HFFc6 (cell line): ENCODE data around the gene METTL23. TPM values are rescaled to one million over a fixed set of nuclear protein-coding genes. Genes with fewer than 3 reads are reported as not detected.

Experiments used
- DNase-seq: peaks from one replicate; pipeline ENCODE4 v3.0.0-alpha.2; 2018
- H3K27ac Mint-ChIP-seq: 2 replicates; pipeline ENCODE4 v1.8.0; 2020; ENCODE audit warnings: mild to moderate bottlenecking, mixed read lengths
- H3K27me3 Mint-ChIP-seq: 2 replicates; pipeline ENCODE4 v1.8.0; 2021; ENCODE audit warnings: mild to moderate bottlenecking, moderate library complexity, mixed read lengths; ENCODE audit not compliant: insufficient read depth
- H3K36me3 Mint-ChIP-seq: 2 replicates; pipeline ENCODE4 v1.8.0; 2021; ENCODE audit warnings: low read depth, mixed read lengths
- H3K4me1 Mint-ChIP-seq: 2 replicates; pipeline ENCODE4 v1.8.0; 2020; ENCODE audit warnings: low read depth, mixed read lengths
- H3K4me3 Mint-ChIP-seq: 2 replicates; pipeline ENCODE4 v1.8.0; 2020; ENCODE audit warnings: mild to moderate bottlenecking, moderate library complexity, mixed read lengths
- H3K9me3 Mint-ChIP-seq: 2 replicates; pipeline ENCODE4 v1.8.0; 2020; ENCODE audit warnings: mild to moderate bottlenecking, mixed read lengths
- CTCF ChIP-seq: fragments of 200-600 bp; sonication (generic); IDR thresholded peaks from 2 replicates; pipeline ENCODE4 v1.5.0; 2021; ENCODE audit warnings: antibody characterized with exemption, mild to moderate bottlenecking
- total RNA-seq, 6 experiments: library from RNA; stranded (reverse); fragmentation: NEBNext Ultra II Directional; extraction: Animal tissue kit (Norgen Biotek cat#: 25700); gene quantifications; 2 replicates in 1 of 6; 3 replicates in 5 of 6; pipeline ENCODE4 v1.2.3, GENCODE V29; 2021

Gene METTL23
- total RNA-seq, 6 experiments from 2014 or later, result 30.1 to 32.8 (median 31.1) TPM

- peaks cover 9% of the 10 kb centered on the region for H3K36me3 Mint-ChIP-seq
- no peak overlapping the region for H3K4me3 Mint-ChIP-seq
- no peak overlapping the region for H3K27ac Mint-ChIP-seq
- DNase-seq, result no peak
- H3K27me3 Mint-ChIP-seq, result peaks cover 2% of the 10 kb centered on the region; the same call in 1 of the 2 replicates
- no peak for TF ChIP-seq CTCF
- H3K4me1 Mint-ChIP-seq, result no peaks in the 10 kb centered on the region
- H3K9me3 Mint-ChIP-seq, result no peaks in the 10 kb centered on the region
Measured at GRCh38 chr17:76751416-76751993, 24.9 kb downstream of the METTL23 start.

- no peak overlapping the region for H3K4me3 Mint-ChIP-seq
- peaks cover 6% of the 10 kb centered on the region for H3K36me3 Mint-ChIP-seq
- DNase-seq, result no peak
- TF ChIP-seq CTCF, result no peak
- no peaks in the 10 kb centered on the region for H3K9me3 Mint-ChIP-seq
- peaks cover 2% of the 10 kb centered on the region; the same call in 1 of the 2 replicates for H3K27me3 Mint-ChIP-seq
- H3K27ac Mint-ChIP-seq, result no peak overlapping the region
- peaks cover 2% of the 10 kb centered on the region; the same call in 1 of the 2 replicates for H3K4me1 Mint-ChIP-seq
Measured at GRCh38 chr17:76752006-76752405, 25.4 kb downstream of the METTL23 start.

- no peak overlapping the region for H3K4me3 Mint-ChIP-seq
- no peak overlapping the region for H3K27ac Mint-ChIP-seq
- H3K4me1 Mint-ChIP-seq, result peaks cover 6% of the 10 kb centered on the region; the same call in 1 of the 2 replicates
- no peaks in the 10 kb centered on the region for H3K9me3 Mint-ChIP-seq
- DNase-seq, result no peak
- peaks cover 2% of the 10 kb centered on the region; the same call in 1 of the 2 replicates for H3K27me3 Mint-ChIP-seq
- peaks cover 12% of the 10 kb centered on the region for H3K36me3 Mint-ChIP-seq
- TF ChIP-seq CTCF, result no peak
Measured at GRCh38 chr17:76753061-76753961, 26.7 kb downstream of the METTL23 start.

GRCh38 chr17:76755285-76755684 lies 28.6 kb downstream of the METTL23 start:
- H3K36me3 Mint-ChIP-seq, result peaks cover 17% of the 10 kb centered on the region
- no peaks in the 10 kb centered on the region for H3K9me3 Mint-ChIP-seq
- H3K4me1 Mint-ChIP-seq, result peaks cover 6% of the 10 kb centered on the region; the same call in 1 of the 2 replicates
- no peak overlapping the region for H3K27ac Mint-ChIP-seq
- H3K27me3 Mint-ChIP-seq, result no peaks in the 10 kb centered on the region
- DNase-seq, result no peak
- no peak overlapping the region for H3K4me3 Mint-ChIP-seq
- TF ChIP-seq CTCF, result no peak

GRCh38 chr17:76757256-76757655 lies 30.6 kb downstream of the METTL23 start:
- no peak for DNase-seq
- no peaks in the 10 kb centered on the region for H3K27me3 Mint-ChIP-seq
- H3K27ac Mint-ChIP-seq, result no peak overlapping the region
- no peak overlapping the region for H3K4me3 Mint-ChIP-seq
- H3K4me1 Mint-ChIP-seq, result peaks cover 6% of the 10 kb centered on the region; the same call in 1 of the 2 replicates
- TF ChIP-seq CTCF, result no peak
- H3K9me3 Mint-ChIP-seq, result no peaks in the 10 kb centered on the region
- peaks cover 13% of the 10 kb centered on the region for H3K36me3 Mint-ChIP-seq
